Stimulated activated CD4-positive, alpha-beta T cell treated with anti-CD3 and anti-CD28 coated beads, Interleukin-1b, Interleukin-23, amount 100 ng/mL, for 4 hours (primary cell): ENCODE measurements around the gene SSUH2.
A peak's percentile ranks its signal among the peaks of the same experiment; 100 is the strongest.
"Not testable (repeated sequence)": the region's sequence is repeated elsewhere in the genome, so short reads cannot be mapped to it uniquely, and the experiment has no call there.

Experiments used
- DNase-seq, 2 donors: peaks; one replicate each; pipeline ENCODE4 v3.0.0-alpha.2; 2020; ENCODE audit warnings: low read depth in 2 of 2

Gene SSUH2

GRCh38 chr3:8644748-8645390, at the start of gene SSUH2:
SSUH2 (minus strand) TSS chr3:8644798; CDS start chr3:8644758, 40 bp downstream.
- DNase-seq = no peak

- DNase-seq = not testable (repeated sequence)
Observed at GRCh38 chr3:8691295-8691694, 46.7 kb upstream of the SSUH2 start.

- not testable (repeated sequence) for DNase-seq
Observed at GRCh38 chr3:8684992-8685391, 40.4 kb upstream of the SSUH2 start.

GRCh38 chr3:8682850-8683574, 38.4 kb upstream of the SSUH2 start:
- DNase-seq = not testable (repeated sequence)

- not testable (repeated sequence) for DNase-seq
Observed at GRCh38 chr3:8681881-8682538, 37.4 kb upstream of the SSUH2 start.

- DNase-seq = no peak
Observed at GRCh38 chr3:8681349-8681748, 36.8 kb upstream of the SSUH2 start.

GRCh38 chr3:8679817-8680553, 35.4 kb upstream of the SSUH2 start:
- not testable (repeated sequence) for DNase-seq

- DNase-seq = no peak
Observed at GRCh38 chr3:8678751-8679150, 34.2 kb upstream of the SSUH2 start.

- not testable (repeated sequence) for DNase-seq
Observed at GRCh38 chr3:8677258-8677657, 32.7 kb upstream of the SSUH2 start.

- DNase-seq = not testable (repeated sequence)
Observed at GRCh38 chr3:8675591-8675990, 31.0 kb upstream of the SSUH2 start.

GRCh38 chr3:8673083-8673737, 28.6 kb upstream of the SSUH2 start:
- DNase-seq = no peak

GRCh38 chr3:8669019-8669418, 24.4 kb upstream of the SSUH2 start:
- no peak for DNase-seq

GRCh38 chr3:8668216-8668615, 23.6 kb upstream of the SSUH2 start:
- no peak for DNase-seq

GRCh38 chr3:8667463-8668091, 23.0 kb upstream of the SSUH2 start:
- no peak for DNase-seq

GRCh38 chr3:8665407-8665896, 20.9 kb upstream of the SSUH2 start:
- DNase-seq = no peak

- DNase-seq = peak; percentile 1 to 17
Observed at GRCh38 chr3:8663177-8664061, 18.8 kb upstream of the SSUH2 start.

- no peak for DNase-seq
Observed at GRCh38 chr3:8662594-8662993, 18.0 kb upstream of the SSUH2 start.

- DNase-seq = no peak
Observed at GRCh38 chr3:8660175-8661118, 15.8 kb upstream of the SSUH2 start.

- DNase-seq = no peak
Observed at GRCh38 chr3:8659242-8659641, 14.6 kb upstream of the SSUH2 start.
